ENCODE results near the gene ZDHHC5.

ZDHHC5 gene, protein sequence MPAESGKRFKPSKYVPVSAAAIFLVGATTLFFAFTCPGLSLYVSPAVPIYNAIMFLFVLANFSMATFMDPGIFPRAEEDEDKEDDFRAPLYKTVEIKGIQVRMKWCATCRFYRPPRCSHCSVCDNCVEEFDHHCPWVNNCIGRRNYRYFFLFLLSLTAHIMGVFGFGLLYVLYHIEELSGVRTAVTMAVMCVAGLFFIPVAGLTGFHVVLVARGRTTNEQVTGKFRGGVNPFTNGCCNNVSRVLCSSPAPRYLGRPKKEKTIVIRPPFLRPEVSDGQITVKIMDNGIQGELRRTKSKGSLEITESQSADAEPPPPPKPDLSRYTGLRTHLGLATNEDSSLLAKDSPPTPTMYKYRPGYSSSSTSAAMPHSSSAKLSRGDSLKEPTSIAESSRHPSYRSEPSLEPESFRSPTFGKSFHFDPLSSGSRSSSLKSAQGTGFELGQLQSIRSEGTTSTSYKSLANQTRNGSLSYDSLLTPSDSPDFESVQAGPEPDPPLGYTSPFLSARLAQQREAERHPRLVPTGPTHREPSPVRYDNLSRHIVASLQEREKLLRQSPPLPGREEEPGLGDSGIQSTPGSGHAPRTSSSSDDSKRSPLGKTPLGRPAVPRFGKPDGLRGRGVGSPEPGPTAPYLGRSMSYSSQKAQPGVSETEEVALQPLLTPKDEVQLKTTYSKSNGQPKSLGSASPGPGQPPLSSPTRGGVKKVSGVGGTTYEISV

DNA sequence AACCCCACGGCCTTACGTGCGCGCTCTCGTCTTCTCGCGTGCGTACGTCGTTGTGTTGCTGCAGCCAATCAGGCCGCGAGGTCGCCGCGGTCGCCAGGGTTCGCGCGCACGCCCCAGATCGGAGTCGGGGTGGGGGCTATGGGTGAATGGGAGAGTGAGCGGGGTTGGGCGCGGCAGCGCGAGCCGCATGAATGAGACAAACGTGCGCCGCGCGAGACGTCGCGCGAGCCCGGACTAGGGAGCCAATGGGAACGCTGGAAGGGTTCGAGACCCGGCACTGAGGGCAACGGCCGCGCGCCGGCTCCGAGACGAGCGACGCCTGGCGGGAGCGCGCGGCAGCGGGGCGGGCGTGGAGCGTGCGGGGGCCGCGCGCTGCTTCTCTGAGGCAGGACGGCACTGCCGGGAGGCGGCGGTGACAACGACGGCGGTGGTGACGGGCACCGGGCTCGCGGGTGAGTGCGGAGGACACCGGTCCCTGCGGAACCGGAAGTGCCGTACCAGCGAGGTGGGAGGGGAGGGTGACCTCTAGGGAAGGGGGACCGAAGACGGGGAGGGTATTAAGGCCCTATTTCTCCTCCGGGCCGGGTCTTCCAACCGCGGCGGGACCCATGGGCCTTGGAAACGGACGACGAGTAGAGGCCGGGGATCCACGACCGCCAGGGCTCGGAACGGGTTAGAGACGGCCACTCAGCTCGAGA, at the start of gene ZDHHC5:
ZDHHC5 (plus strand) TSS at position 379 of the 698 bp plus-strand sequence. CDS start 4,977 bp downstream, outside the sequence.
- Histone ChIP-seq H3K27me3 (ENCODE audit: control insufficient read depth, insufficient read depth, low read length) (no peaks in the 10 kb centered on the region), H3K9me3 (ENCODE audit: control insufficient read depth, insufficient read depth, low read depth, low read length) (no peaks in the 10 kb centered on the region), H3K9ac (ENCODE audit: low read length) (peak within 1 kb of the TSS; percentile 96), H3K4me1 (ENCODE audit: control insufficient read depth, insufficient read depth, low read length) (peaks cover 4% of the 10 kb centered on the region; the same call in 1 of the 2 replicates), H3K27ac (ENCODE audit: low read depth, low read length) (peak within 1 kb of the TSS; percentile 97), H3K4me3 (ENCODE audit: low read depth, low read length) (peak within 1 kb of the TSS; percentile 87), H3K36me3 (ENCODE audit: control insufficient read depth, insufficient read depth, low read length) (peaks cover 13% of the 10 kb centered on the region)

DNA sequence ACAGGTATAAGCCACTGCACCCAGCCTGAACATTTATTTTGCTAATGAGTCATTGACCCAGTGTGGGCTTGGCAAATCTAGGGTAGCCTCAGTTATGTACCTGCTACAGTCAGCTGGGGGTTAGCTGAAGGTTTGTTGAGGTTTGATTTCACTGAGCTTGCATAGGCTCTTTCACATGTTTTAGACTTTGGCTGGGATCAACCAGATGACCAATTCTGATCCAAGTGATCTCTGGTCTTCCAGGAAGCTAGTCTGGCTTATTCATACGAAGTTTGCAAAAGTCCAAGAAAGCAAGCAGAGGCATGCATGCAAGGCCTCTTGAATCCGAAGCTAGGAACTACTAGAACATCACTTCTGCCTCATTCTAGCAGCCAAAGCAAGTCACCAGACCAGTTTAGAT, 49.5 kb upstream of the ZDHHC5 start:
- Histone ChIP-seq H3K4me3 (ENCODE audit: low read depth, low read length) (no peak overlapping the region), H3K27me3 (ENCODE audit: control insufficient read depth, insufficient read depth, low read length) (no peaks in the 10 kb centered on the region), H3K4me1 (ENCODE audit: control insufficient read depth, insufficient read depth, low read length) (peaks cover 11% of the 10 kb centered on the region; the same call in 1 of the 2 replicates), H3K9ac (ENCODE audit: low read length) (no peak overlapping the region), H3K27ac (ENCODE audit: low read depth, low read length) (no peak overlapping the region), H3K36me3 (ENCODE audit: control insufficient read depth, insufficient read depth, low read length) (peaks cover 2% of the 10 kb centered on the region; the same call in 1 of the 2 replicates), H3K9me3 (ENCODE audit: control insufficient read depth, insufficient read depth, low read depth, low read length) (peaks cover 9% of the 10 kb centered on the region)

DNA sequence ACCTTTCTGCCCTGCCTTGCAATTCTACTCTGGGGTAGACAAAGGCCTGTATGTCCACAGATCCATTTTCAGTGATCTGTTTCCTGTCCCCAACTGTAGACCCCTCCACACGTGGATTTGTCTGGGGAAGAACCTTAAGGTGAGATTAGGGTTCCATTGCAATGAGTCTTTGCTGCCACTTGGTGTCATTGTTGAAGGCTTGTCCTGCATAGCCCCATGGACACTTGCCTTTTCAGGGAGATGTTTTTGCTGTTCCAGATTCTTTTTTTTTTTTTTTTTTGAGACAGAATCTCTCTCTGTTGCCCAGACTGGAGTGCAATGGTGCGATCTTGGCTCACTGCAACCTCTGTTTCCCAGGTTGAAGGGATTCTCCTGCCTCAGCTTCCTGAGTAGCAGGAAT, 48.6 kb upstream of the ZDHHC5 start:
- H3K36me3 ChIP-seq (ENCODE audit: control insufficient read depth, insufficient read depth, low read length) = peaks cover 2% of the 10 kb centered on the region; the same call in 1 of the 2 replicates
- H3K9me3 ChIP-seq (ENCODE audit: control insufficient read depth, insufficient read depth, low read depth, low read length) = peaks cover 9% of the 10 kb centered on the region
- no peak overlapping the region for H3K27ac ChIP-seq (ENCODE audit: low read depth, low read length)
- no peak overlapping the region for H3K4me3 ChIP-seq (ENCODE audit: low read depth, low read length)
- H3K27me3 ChIP-seq (ENCODE audit: control insufficient read depth, insufficient read depth, low read length) = no peaks in the 10 kb centered on the region
- peaks cover 3% of the 10 kb centered on the region; the same call in 1 of the 2 replicates for H3K4me1 ChIP-seq (ENCODE audit: control insufficient read depth, insufficient read depth, low read length)
- H3K9ac ChIP-seq (ENCODE audit: low read length) = no peak overlapping the region

DNA sequence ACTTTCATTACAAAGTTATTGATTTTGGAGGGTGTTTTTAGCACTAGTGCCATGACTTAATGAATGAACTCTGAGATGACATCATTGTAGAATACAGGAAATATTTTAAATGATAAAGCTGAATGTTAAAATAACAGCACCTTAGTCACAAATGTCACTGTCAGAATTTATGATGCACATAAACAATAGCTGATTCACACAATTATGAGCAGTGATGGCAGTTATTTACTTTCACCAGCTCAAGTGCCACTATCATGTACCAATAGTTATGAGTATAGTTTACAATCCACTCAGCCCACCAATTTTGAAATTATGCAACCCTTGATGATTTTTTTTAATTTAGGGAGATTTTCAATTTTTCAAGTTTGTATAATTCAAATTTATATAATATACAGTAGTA, 47.4 kb upstream of the ZDHHC5 start:
- no peaks in the 10 kb centered on the region for H3K27me3 ChIP-seq (ENCODE audit: control insufficient read depth, insufficient read depth, low read length)
- peaks cover 9% of the 10 kb centered on the region for H3K9me3 ChIP-seq (ENCODE audit: control insufficient read depth, insufficient read depth, low read depth, low read length)
- no peaks in the 10 kb centered on the region for H3K4me1 ChIP-seq (ENCODE audit: control insufficient read depth, insufficient read depth, low read length)

DNA sequence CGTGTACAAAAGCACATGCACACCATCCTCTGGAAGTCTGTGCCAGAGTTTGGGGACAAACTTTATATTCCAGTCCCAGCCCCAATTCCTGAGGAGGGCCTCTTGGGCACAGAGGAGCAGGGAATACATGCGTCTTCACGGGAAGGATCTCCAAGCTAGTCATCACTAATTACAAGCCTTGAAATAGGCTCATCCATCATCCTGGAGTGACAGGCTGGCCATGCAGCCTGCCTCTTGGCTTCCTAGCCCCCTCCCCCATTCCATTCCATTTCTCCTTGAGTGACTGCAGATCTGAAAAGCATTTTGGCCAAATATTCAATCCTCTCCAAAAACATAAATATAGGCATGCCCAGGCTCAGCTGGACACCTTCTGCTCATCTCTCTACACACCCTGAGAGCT, 45.7 kb upstream of the ZDHHC5 start:
- no peak overlapping the region for H3K4me3 ChIP-seq (ENCODE audit: low read depth, low read length)
- no peak overlapping the region for H3K9ac ChIP-seq (ENCODE audit: low read length)
- H3K9me3 ChIP-seq (ENCODE audit: control insufficient read depth, insufficient read depth, low read depth, low read length) = peaks cover 9% of the 10 kb centered on the region
- no peaks in the 10 kb centered on the region for H3K4me1 ChIP-seq (ENCODE audit: control insufficient read depth, insufficient read depth, low read length)
- no peaks in the 10 kb centered on the region for H3K27me3 ChIP-seq (ENCODE audit: control insufficient read depth, insufficient read depth, low read length)
- H3K27ac ChIP-seq (ENCODE audit: low read depth, low read length) = no peak overlapping the region
- no peaks in the 10 kb centered on the region for H3K36me3 ChIP-seq (ENCODE audit: control insufficient read depth, insufficient read depth, low read length)

More for the DNA sequence above, 47.4 kb upstream of the ZDHHC5 start:
- Histone ChIP-seq H3K27ac (ENCODE audit: low read depth, low read length) (no peak overlapping the region), H3K9ac (ENCODE audit: low read length) (no peak overlapping the region), H3K36me3 (ENCODE audit: control insufficient read depth, insufficient read depth, low read length) (no peaks in the 10 kb centered on the region), H3K4me3 (ENCODE audit: low read depth, low read length) (no peak overlapping the region)

DNA sequence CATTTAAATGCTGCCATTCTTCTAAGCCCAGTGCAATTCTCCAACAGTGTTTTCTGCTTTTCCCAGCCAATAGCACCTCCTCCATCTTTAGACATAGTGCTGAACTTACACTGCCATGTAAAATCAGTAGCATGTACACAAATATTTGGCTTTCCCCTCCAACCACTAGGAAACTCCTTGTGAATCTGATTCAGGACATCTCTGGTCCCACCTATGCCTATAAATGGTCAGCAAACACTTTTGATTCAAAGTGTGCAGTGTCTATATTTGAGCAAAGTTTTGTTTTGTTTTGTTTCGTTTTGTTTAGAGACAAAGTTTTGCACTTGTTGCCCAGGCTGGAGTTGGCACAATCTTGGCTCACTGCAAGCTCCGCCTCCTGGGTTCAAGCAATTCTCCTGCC, 43.0 kb upstream of the ZDHHC5 start:
- Histone ChIP-seq H3K27me3 (ENCODE audit: control insufficient read depth, insufficient read depth, low read length) (no peaks in the 10 kb centered on the region), H3K9ac (ENCODE audit: low read length) (no peak overlapping the region), H3K4me1 (ENCODE audit: control insufficient read depth, insufficient read depth, low read length) (no peaks in the 10 kb centered on the region)

DNA sequence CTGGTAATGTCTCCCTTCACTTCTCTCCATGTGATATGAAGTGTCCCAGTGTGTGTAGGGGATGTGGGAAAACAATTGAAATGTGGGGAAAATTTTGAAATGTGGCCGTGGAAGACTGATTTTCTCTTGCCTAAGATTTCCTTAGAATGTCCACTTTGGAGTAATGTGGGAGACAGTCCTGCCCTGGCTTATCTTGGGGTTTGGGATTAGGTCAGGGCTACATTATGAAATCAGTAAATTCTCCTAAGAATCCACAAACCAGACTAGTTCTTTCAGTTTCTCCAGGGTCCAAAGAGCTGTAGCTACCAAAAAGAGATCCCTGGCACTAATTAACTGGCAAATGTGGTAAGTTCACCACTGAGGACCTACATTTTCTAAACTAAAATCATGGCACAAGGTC, 41.0 kb upstream of the ZDHHC5 start:
- Histone ChIP-seq H3K9ac (ENCODE audit: low read length) (no peak overlapping the region), H3K27me3 (ENCODE audit: control insufficient read depth, insufficient read depth, low read length) (no peaks in the 10 kb centered on the region), H3K9me3 (ENCODE audit: control insufficient read depth, insufficient read depth, low read depth, low read length) (no peaks in the 10 kb centered on the region), H3K4me3 (ENCODE audit: low read depth, low read length) (no peak overlapping the region), H3K36me3 (ENCODE audit: control insufficient read depth, insufficient read depth, low read length) (no peaks in the 10 kb centered on the region), H3K27ac (ENCODE audit: low read depth, low read length) (no peak overlapping the region), H3K4me1 (ENCODE audit: control insufficient read depth, insufficient read depth, low read length) (no peaks in the 10 kb centered on the region)

More for the DNA sequence above, 43.0 kb upstream of the ZDHHC5 start:
- H3K4me3 ChIP-seq (ENCODE audit: low read depth, low read length) = no peak overlapping the region
- no peaks in the 10 kb centered on the region for H3K36me3 ChIP-seq (ENCODE audit: control insufficient read depth, insufficient read depth, low read length)
- H3K9me3 ChIP-seq (ENCODE audit: control insufficient read depth, insufficient read depth, low read depth, low read length) = peaks cover 1% of the 10 kb centered on the region
- H3K27ac ChIP-seq (ENCODE audit: low read depth, low read length) = no peak overlapping the region

DNA sequence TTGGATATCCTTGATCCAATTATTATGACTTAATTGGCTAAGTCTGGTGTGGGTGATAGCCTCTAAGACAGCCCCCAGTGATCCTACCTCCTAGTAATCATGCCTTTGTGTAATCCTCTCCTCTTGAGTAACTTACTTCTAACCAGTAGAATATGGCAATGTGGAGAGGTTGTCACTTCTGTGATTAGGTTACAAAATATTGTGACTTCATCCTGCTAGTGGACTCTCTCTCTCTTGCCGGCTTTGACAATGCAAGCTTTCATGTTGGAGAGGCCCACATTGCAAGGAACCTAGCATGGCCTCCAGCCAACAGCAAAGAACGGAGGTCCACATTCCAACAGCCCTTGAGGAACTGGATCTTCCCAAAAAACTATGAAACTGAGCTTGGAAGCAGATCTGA, 37.7 kb upstream of the ZDHHC5 start:
- Histone ChIP-seq H3K4me3 (ENCODE audit: low read depth, low read length) (no peak overlapping the region), H3K9me3 (ENCODE audit: control insufficient read depth, insufficient read depth, low read depth, low read length) (no peaks in the 10 kb centered on the region), H3K36me3 (ENCODE audit: control insufficient read depth, insufficient read depth, low read length) (no peaks in the 10 kb centered on the region), H3K9ac (ENCODE audit: low read length) (no peak overlapping the region), H3K27me3 (ENCODE audit: control insufficient read depth, insufficient read depth, low read length) (peaks cover 4% of the 10 kb centered on the region; the same call in 1 of the 2 replicates), H3K4me1 (ENCODE audit: control insufficient read depth, insufficient read depth, low read length) (no peaks in the 10 kb centered on the region), H3K27ac (ENCODE audit: low read depth, low read length) (no peak overlapping the region)

DNA sequence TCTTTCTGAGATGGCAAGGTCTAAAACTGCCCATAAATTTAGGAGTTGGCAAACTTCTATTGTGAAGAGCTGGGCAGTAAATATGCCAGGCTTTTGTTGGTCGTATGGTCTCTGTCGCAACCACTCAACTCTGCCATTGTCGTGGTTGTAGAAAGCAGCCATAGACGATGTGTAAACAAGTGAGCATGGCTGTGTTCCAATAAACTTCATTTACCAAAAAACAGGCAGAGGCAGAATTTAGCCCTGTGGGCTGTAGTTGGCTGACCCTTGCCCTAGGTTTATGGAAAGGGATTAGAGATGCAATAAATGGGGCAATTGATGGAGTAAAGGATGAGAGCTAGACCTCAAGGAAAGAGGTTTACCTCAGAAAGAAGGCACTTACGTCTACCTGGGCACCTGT, 35.8 kb upstream of the ZDHHC5 start:
- Histone ChIP-seq H3K4me1 (ENCODE audit: control insufficient read depth, insufficient read depth, low read length) (peaks cover 8% of the 10 kb centered on the region), H3K27ac (ENCODE audit: low read depth, low read length) (no peak overlapping the region), H3K9ac (ENCODE audit: low read length) (no peak overlapping the region), H3K36me3 (ENCODE audit: control insufficient read depth, insufficient read depth, low read length) (no peaks in the 10 kb centered on the region), H3K27me3 (ENCODE audit: control insufficient read depth, insufficient read depth, low read length) (peaks cover 4% of the 10 kb centered on the region; the same call in 1 of the 2 replicates), H3K9me3 (ENCODE audit: control insufficient read depth, insufficient read depth, low read depth, low read length) (no peaks in the 10 kb centered on the region), H3K4me3 (ENCODE audit: low read depth, low read length) (no peak overlapping the region)

DNA sequence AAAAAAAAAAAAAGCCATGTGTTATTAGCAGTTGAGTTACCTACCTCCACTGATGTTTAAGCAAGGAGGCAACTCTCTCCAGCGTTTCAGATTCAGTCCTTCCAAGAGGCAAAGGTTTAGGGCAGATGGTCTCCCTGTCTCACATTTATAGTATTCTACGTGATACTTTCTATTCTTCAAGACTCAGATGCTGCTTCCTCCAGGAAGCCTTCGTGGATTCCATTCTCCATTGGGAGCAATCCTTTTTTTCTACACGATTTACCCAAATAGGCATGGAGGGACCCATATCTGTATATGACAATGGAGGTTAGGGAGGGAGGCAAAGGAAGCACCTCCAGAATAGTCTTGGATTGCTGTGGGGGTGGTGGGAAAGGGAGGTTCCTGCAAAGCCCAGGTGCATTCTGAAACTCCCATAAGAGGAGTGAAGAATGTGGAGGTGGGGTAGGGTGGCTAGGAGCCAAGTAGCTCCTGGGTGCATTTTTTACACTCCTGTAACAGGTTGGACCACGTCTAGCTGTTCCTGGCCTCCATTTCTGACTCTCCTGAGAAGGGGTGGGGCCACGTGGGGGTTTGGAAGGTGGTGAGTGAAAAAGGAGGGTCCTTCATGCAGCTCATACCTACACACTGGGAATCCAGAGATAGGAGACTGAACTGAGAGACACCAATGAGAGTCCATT, 34.4 kb upstream of the ZDHHC5 start:
- Histone ChIP-seq H3K27ac (ENCODE audit: low read depth, low read length) (no peak overlapping the region), H3K4me1 (ENCODE audit: control insufficient read depth, insufficient read depth, low read length) (peaks cover 16% of the 10 kb centered on the region), H3K4me3 (ENCODE audit: low read depth, low read length) (no peak overlapping the region), H3K9me3 (ENCODE audit: control insufficient read depth, insufficient read depth, low read depth, low read length) (no peaks in the 10 kb centered on the region), H3K9ac (ENCODE audit: low read length) (no peak overlapping the region), H3K27me3 (ENCODE audit: control insufficient read depth, insufficient read depth, low read length) (peaks cover 4% of the 10 kb centered on the region; the same call in 1 of the 2 replicates), H3K36me3 (ENCODE audit: control insufficient read depth, insufficient read depth, low read length) (no peaks in the 10 kb centered on the region)

Data from HUES6 (cell line).